ENCODE data around the gene PAK1. TPM values are rescaled to one million over a fixed set of nuclear protein-coding genes. Genes with fewer than 3 reads are reported as not detected.

The PAK1 gene
- total and polyA plus RNA-seq, 10 of the 15 experiments (the other 5 are each of a cell fraction or from before 2014, with no cell fraction given) = 43.8 to 321 (median 110) TPM

DNA sequence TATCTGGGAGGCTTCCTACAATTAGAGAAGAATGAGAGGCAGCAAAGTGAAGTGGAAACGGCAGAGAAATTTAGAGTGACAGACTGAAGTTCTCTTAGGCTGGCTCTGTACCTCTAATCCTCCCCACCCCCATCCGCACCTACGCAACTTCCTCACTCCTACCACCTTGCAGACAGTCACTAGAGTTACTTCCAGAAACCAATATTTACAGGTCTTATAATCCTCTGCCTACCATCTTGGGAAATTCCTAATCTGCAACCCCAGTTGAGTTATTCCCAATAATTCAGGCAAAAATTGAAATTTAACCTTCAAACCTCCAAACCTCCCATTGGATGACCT, 71.7 kb downstream of the PAK1 start:
- Histone ChIP-seq H3K36me3 (ENCODE audit: control insufficient read depth in 2 of 2, insufficient read depth in 2 of 2, low read length in 1 of 2) (no peaks in the 10 kb centered on the region; a peak in 2 of 4 replicates), H3K27me3 (replicated peaks in 1 of 2; ENCODE audit: control insufficient read depth in 2 of 2, insufficient read depth in 2 of 2, low read length in 1 of 2) (no peaks in the 10 kb centered on the region), H3K4me2 (ENCODE audit: control insufficient read depth, insufficient read depth) (peak overlapping the region; percentile 50; the same call in 1 of the 2 replicates), H3K4me1 (ENCODE audit: control insufficient read depth, insufficient read depth, low read length) (peaks cover 18% of the 10 kb centered on the region), H3K9ac (ENCODE audit: control insufficient read depth, insufficient read depth, low read length) (no peak overlapping the region), H3K79me2 (ENCODE audit: control insufficient read depth, insufficient read depth, low read length) (peaks cover 87% of the 10 kb centered on the region), H3K27ac (ENCODE audit: control insufficient read depth, insufficient read depth) (no peak overlapping the region), H2AFZ (ENCODE audit: control insufficient read depth, low read depth, low read length) (no peak overlapping the region), H4K20me1 (ENCODE audit: control insufficient read depth, insufficient read depth) (peaks cover 3% of the 10 kb centered on the region; the same call in 1 of the 2 replicates), H3K4me3 (no peak overlapping the region), H3K9me3 (replicated peaks; ENCODE audit: control insufficient read depth, insufficient read depth, low read length) (no peaks in the 10 kb centered on the region)
- CTCF ChIA-PET = interaction anchor here (1.5 to 4.6 kb wide), 5 partner anchors 9 to 146 kb away, joined by 5 to 20 read pairs (median 9); no protein-coding TSS in a partner anchor
- DNase-seq (ENCODE audit: low read depth, low spot score) (no peak), ATAC-seq (no peak), FAIRE-seq (no peak)
- POLR2A ChIA-PET = interaction anchor here (0.7 to 1.1 kb wide), 3 partner anchors 10 to 45 kb away, joined by 3 read pairs; no protein-coding TSS in a partner anchor
- in situ Hi-C loops (cut with MboI) (no loop called here), intact Hi-C loops (cut with micrococcal nuclease; ENCODE audit: unreplicated experiment) (no loop called here)
- SMC1A ChIA-PET (ENCODE audit: uncharacterized antibody, unreplicated experiment) = interaction anchor here (0.8 to 4.2 kb wide), 10 partner anchors 9 to 228 kb away, joined by 4 to 25 read pairs (median 8); no protein-coding TSS in a partner anchor
- 78% methylated on average over 3 of the region's 3 CpGs for WGBS (ENCODE audit: insufficient coverage, insufficient replicate concordance, low lambda C conversion rate, missing lambda C conversion rate)
- BruUV-seq (replicated peaks) = no TSS peak
- RAD21 ChIA-PET (ENCODE audit: unreplicated experiment) = interaction anchor here (1.5 to 2.8 kb wide), 4 partner anchors 9 to 146 kb away, joined by 3 to 23 read pairs (median 12); partner anchors contain the start of gene PAK1
- no peak for TF ChIP-seq TBL1XR1 (IDR thresholded peaks at IDR 0.05; ENCODE audit: low read depth, low read length)
- TF ChIP-seq CREM (IDR thresholded peaks at IDR 0.05; ENCODE audit: low read depth) = no peak
- no peak for TF ChIP-seq NBN (IDR thresholded peaks at IDR 0.05)
- TF ChIP-seq RB1 (IDR thresholded peaks at IDR 0.05; ENCODE audit: borderline replicate concordance) = no peak
- TF ChIP-seq ZNF384 (IDR thresholded peaks at IDR 0.05; ENCODE audit: borderline replicate concordance, low read depth, low read length) = no peak
- TF ChIP-seq PAX5 (IDR thresholded peaks at IDR 0.05; ENCODE audit: borderline replicate concordance, low read depth, low read length) = no peak
- TF ChIP-seq NR2C2 (IDR thresholded peaks at IDR 0.05; ENCODE audit: borderline replicate concordance, control insufficient read depth, insufficient read length, low read depth) = no peak
- no peak for TF ChIP-seq CBFB (IDR thresholded peaks at IDR 0.05; ENCODE audit: low read depth)
- TF ChIP-seq, protein P1, sequence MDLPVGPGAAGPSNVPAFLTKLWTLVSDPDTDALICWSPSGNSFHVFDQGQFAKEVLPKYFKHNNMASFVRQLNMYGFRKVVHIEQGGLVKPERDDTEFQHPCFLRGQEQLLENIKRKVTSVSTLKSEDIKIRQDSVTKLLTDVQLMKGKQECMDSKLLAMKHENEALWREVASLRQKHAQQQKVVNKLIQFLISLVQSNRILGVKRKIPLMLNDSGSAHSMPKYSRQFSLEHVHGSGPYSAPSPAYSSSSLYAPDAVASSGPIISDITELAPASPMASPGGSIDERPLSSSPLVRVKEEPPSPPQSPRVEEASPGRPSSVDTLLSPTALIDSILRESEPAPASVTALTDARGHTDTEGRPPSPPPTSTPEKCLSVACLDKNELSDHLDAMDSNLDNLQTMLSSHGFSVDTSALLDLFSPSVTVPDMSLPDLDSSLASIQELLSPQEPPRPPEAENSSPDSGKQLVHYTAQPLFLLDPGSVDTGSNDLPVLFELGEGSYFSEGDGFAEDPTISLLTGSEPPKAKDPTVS (IDR thresholded peaks at IDR 0.05; ENCODE audit: low read depth, low read length) = no peak
- TF ChIP-seq, protein P2, sequence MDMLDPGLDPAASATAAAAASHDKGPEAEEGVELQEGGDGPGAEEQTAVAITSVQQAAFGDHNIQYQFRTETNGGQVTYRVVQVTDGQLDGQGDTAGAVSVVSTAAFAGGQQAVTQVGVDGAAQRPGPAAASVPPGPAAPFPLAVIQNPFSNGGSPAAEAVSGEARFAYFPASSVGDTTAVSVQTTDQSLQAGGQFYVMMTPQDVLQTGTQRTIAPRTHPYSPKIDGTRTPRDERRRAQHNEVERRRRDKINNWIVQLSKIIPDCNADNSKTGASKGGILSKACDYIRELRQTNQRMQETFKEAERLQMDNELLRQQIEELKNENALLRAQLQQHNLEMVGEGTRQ (IDR thresholded peaks at IDR 0.05; ENCODE audit: borderline replicate concordance, low read depth, low read length) = no peak
- TF ChIP-seq KLF5 (IDR thresholded peaks at IDR 0.05; ENCODE audit: partially characterized antibody) = no peak
- TF ChIP-seq, protein P3, sequence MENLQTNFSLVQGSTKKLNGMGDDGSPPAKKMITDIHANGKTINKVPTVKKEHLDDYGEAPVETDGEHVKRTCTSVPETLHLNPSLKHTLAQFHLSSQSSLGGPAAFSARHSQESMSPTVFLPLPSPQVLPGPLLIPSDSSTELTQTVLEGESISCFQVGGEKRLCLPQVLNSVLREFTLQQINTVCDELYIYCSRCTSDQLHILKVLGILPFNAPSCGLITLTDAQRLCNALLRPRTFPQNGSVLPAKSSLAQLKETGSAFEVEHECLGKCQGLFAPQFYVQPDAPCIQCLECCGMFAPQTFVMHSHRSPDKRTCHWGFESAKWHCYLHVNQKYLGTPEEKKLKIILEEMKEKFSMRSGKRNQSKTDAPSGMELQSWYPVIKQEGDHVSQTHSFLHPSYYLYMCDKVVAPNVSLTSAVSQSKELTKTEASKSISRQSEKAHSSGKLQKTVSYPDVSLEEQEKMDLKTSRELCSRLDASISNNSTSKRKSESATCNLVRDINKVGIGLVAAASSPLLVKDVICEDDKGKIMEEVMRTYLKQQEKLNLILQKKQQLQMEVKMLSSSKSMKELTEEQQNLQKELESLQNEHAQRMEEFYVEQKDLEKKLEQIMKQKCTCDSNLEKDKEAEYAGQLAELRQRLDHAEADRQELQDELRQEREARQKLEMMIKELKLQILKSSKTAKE (IDR thresholded peaks at IDR 0.05; ENCODE audit: low read depth, poor library complexity, severe bottlenecking) = no peak
- TF ChIP-seq ATF7 (IDR thresholded peaks at IDR 0.05; ENCODE audit: low read depth) = no peak
- TF ChIP-seq, protein P4, sequence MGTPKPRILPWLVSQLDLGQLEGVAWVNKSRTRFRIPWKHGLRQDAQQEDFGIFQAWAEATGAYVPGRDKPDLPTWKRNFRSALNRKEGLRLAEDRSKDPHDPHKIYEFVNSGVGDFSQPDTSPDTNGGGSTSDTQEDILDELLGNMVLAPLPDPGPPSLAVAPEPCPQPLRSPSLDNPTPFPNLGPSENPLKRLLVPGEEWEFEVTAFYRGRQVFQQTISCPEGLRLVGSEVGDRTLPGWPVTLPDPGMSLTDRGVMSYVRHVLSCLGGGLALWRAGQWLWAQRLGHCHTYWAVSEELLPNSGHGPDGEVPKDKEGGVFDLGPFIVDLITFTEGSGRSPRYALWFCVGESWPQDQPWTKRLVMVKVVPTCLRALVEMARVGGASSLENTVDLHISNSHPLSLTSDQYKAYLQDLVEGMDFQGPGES (IDR thresholded peaks at IDR 0.05) = no peak
- TF ChIP-seq POU2F2 (IDR thresholded peaks at IDR 0.05; ENCODE audit: borderline replicate concordance, low read depth, low read length) = no peak
- no peak for TF ChIP-seq SMC3 (IDR thresholded peaks at IDR 0.05; ENCODE audit: borderline replicate concordance, low read length)
- TF ChIP-seq TCF7 (IDR thresholded peaks at IDR 0.05; ENCODE audit: borderline replicate concordance) = no peak

Data from GM12878 (cell line).